Fibroblast of villous mesenchyme (primary cell): ENCODE results near the gene EPHA6. TPM values are rescaled to one million over a fixed set of nuclear protein-coding genes. Genes with fewer than 3 reads are reported as not detected.

ENCODE experiments used
- DNase-seq: peaks from one replicate; pipeline ENCODE4 v3.0.0-alpha.2; 2010; ENCODE audit warnings: low read depth
- H3K4me3 ChIP-seq: 2 replicates; pipeline ENCODE4 v1.5.1; 2011; ENCODE audit warnings: low read depth, mild to moderate bottlenecking, low read length
- CTCF ChIP-seq: IDR thresholded peaks from 2 replicates; pipeline ENCODE4 v1.5.1; 2012; ENCODE audit warnings: low read depth, mild to moderate bottlenecking, low read length; ENCODE audit not compliant: insufficient read depth
- total RNA-seq: library from RNA; depleted of rRNA; stranded (reverse); fragments of >200 nt; gene quantifications from 2 replicates; pipeline ENCODE4 v1.2.3, GENCODE V29; 2012

The EPHA6 gene
- total RNA-seq, 1 donor: 1.7 TPM

- no peak for DNase-seq
- no peak overlapping the region for H3K4me3 ChIP-seq
- TF ChIP-seq CTCF: no peak
These were observed 533.4 kb downstream of the EPHA6 start for GRCh38 chr3:97347780-97348179.

DNA sequence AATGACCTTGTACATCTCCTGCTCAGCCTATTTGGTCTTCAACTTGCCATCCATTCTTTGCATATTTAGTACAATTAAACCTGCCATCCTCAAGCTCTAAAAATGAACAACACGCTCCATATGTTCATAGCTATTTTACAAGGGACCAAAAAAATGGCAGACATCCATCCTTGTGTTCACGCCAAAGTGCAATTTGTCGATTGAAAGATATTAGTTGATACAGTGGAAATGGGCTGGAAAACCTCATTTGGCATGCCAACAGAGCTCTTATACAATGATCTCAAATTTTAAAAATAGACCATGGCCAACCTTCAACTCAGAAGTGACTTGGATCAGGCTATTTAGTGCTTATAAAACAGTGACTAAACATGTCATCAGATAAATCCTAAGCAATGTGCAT is 536.6 kb downstream of the EPHA6 start:
- H3K4me3 ChIP-seq: no peak overlapping the region
- TF ChIP-seq CTCF: no peak

GRCh38 chr3:97353176-97353575 is 538.8 kb downstream of the EPHA6 start:
- DNase-seq: no peak
- TF ChIP-seq CTCF: no peak
- no peak overlapping the region for H3K4me3 ChIP-seq

More for the DNA sequence above, 536.6 kb downstream of the EPHA6 start:
- DNase-seq: no peak

DNA sequence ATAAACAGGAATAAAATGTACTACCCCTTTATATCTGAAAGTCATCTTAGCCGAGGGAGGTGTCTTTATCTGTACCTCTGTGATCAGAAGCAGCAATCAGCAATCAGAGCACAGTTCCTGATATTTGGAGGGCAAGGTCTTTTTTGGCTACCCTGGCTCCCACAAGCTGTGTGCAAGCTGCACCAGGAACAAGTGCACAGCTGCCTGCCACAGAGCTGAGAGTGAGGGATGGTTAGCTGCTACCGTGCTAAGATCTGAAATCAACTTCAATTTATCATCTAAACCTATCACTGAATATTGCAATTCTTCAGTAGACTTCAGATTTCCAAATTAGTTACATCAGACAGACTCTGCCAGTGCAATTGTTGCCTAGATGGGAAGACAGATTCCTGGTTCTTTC is 545.6 kb downstream of the EPHA6 start:
- TF ChIP-seq CTCF: no peak
- no peak overlapping the region for H3K4me3 ChIP-seq
- DNase-seq: no peak

- no peak overlapping the region for H3K4me3 ChIP-seq
- TF ChIP-seq CTCF: no peak
- no peak for DNase-seq
These were observed 546.4 kb downstream of the EPHA6 start for GRCh38 chr3:97360804-97361203.

GRCh38 chr3:97384583-97384982 is 570.2 kb downstream of the EPHA6 start:
- no peak for TF ChIP-seq CTCF
- no peak overlapping the region for H3K4me3 ChIP-seq
- no peak for DNase-seq

- no peak overlapping the region for H3K4me3 ChIP-seq
- TF ChIP-seq CTCF: no peak
- DNase-seq: no peak
These were observed 574.4 kb downstream of the EPHA6 start for GRCh38 chr3:97388774-97389173.
